Transverse colon (tissue), 4 donors: Measurements from ENCODE around the gene SLC37A3. TPM values are rescaled to one million over a fixed set of nuclear protein-coding genes. Genes with fewer than 3 reads are reported as not detected.

Source experiments
- DNase-seq: peaks from one replicate; pipeline ENCODE4 v3.0.0-alpha.2; 2019
- H3K27ac ChIP-seq, 4 donors: fragments of 200-600 bp; sonication (generic); 2 replicates each; pipeline ENCODE4 v1.5.1; 2016 to 2018; ENCODE audit warnings: inconsistent platforms in 4 of 4
- H3K27me3 ChIP-seq: fragments of 200-600 bp; sonication (generic); 2 replicates; pipeline ENCODE4 v1.5.1; 2017; ENCODE audit warnings: inconsistent platforms
- H3K36me3 ChIP-seq, 4 donors: fragments of 200-600 bp; sonication (generic); 2 replicates each; pipeline ENCODE4 v1.5.1; 2017 to 2019; ENCODE audit warnings: inconsistent platforms in 4 of 4
- H3K4me1 ChIP-seq, 4 donors: fragments of 200-600 bp; sonication (generic); 2 replicates each; pipeline ENCODE4 v1.5.1; 2017 to 2020; ENCODE audit warnings: inconsistent platforms in 4 of 4
- H3K4me3 ChIP-seq, 4 donors: fragments of 200-600 bp; sonication (generic); 1 replicate in 1 of 4; 2 replicates in 3 of 4; pipeline versions ENCODE4 v1.5.1 to v1.6.1; 2017 to 2019; ENCODE audit warnings: inconsistent platforms in 4 of 4
- H3K9me3 ChIP-seq, 2 donors: fragments of 200-600 bp; sonication (generic); 2 replicates each; pipeline ENCODE4 v1.5.1; 2017 to 2019; ENCODE audit warnings: inconsistent platforms in 2 of 2
- CTCF ChIP-seq, 5 experiments: fragments of 200-600 bp in 3 of 5; fragments of 450-650 bp in 2 of 5; sonication (generic) in 3 of 5; IDR thresholded peaks; 1 replicate in 2 of 5; 2 replicates in 3 of 5; pipeline ENCODE4 v1.5.1; 2016 to 2017; ENCODE audit warnings: antibody characterized with exemption in 5 of 5, inconsistent platforms in 3 of 5, mild to moderate bottlenecking in 2 of 5, moderate library complexity in 1 of 5
- EP300 ChIP-seq: sonication (generic); formaldehyde crosslinking; IDR thresholded peaks from one replicate; pipeline ENCODE4 v1.6.1; 2017; ENCODE audit warnings: antibody characterized with exemption, low read depth
- POLR2A ChIP-seq: fragments of 450-650 bp; IDR thresholded peaks from one replicate; pipeline ENCODE4 v1.6.1; 2016; ENCODE audit warnings: antibody characterized with exemption, mild to moderate bottlenecking, moderate library complexity
- POLR2AphosphoS5 ChIP-seq, 3 donors: sonication (generic); formaldehyde crosslinking; IDR thresholded peaks; one replicate each; pipeline ENCODE4 v1.6.1; 2016; ENCODE audit warnings: antibody characterized with exemption in 3 of 3
- WGBS, 2 donors: methylation state at CpG; one replicate each; pipeline ENCODE4 v1.1.5; 2018; ENCODE audit warnings: low coverage in 1 of 2; 5-methylcytosine and 5-hydroxymethylcytosine counted together
- in situ Hi-C, 4 donors: fragments of 200-750 bp; cut with MboI; loops; one replicate each; pipeline versions ENCODE4 v1.15.0 to v1.15.1; 2017; ENCODE audit warnings: low sequenced_read_pairs in 3 of 4, low pct_ligation_motif_present in 1 of 4, low pct_unique_long_range_greater_than_20kb in 1 of 4
- intact Hi-C: fragments of 100-400 bp; cut with DNase I; formaldehyde crosslinking; loops from one replicate; pipeline ENCODE4 v1.15.1; 2023; ENCODE audit warnings: low total_unique reads
- total RNA-seq, 4 donors: library from RNA; depleted of rRNA; stranded (reverse); fragments of >200 nt; gene quantifications; one replicate each; pipeline ENCODE4 v1.1.0, GENCODE V29; 2016

Gene SLC37A3
- total RNA-seq, 4 donors from 2014 or later: 34.8 to 132 (median 76.0) TPM

GRCh38 chr7:140390466-140391190, 7.7 kb downstream of the SLC37A3 start:
- no peak for DNase-seq
- intact Hi-C loops (no loop called here), in situ Hi-C loops (no loop called here)
- Histone ChIP-seq H3K4me1 (peaks cover 0 to 11% (median 0%) of the 10 kb centered on the region in 4 donors), H3K36me3 (no peaks in the 10 kb centered on the region), H3K9me3 (no peaks in the 10 kb centered on the region), H3K27ac (no peak overlapping the region), H3K4me3 (no peak overlapping the region), H3K27me3 (no peaks in the 10 kb centered on the region)
- TF ChIP-seq POLR2AphosphoS5 (IDR thresholded peaks at IDR 0.05): no peak
- no peak for TF ChIP-seq EP300
- TF ChIP-seq POLR2A: no peak
- no peak for TF ChIP-seq CTCF (IDR thresholded peaks at IDR 0.05)
- WGBS, 2 donors: 83 to 88% methylated on average over 5 to 8 of the region's 8 CpGs

GRCh38 chr7:140390034-140390433, 8.3 kb downstream of the SLC37A3 start:
- no peak overlapping the region for H3K4me3 ChIP-seq
- in situ Hi-C loops: no loop called here
- no peak for TF ChIP-seq EP300
- TF ChIP-seq POLR2A: no peak
- no peak for TF ChIP-seq POLR2AphosphoS5 (IDR thresholded peaks at IDR 0.05)
- no peak for TF ChIP-seq CTCF (IDR thresholded peaks at IDR 0.05)
- DNase-seq: no peak
- H3K27ac ChIP-seq: no peak overlapping the region
- 69 to 78% methylated on average over 2 to 4 of the region's 4 CpGs for WGBS, 2 donors
- no peaks in the 10 kb centered on the region for H3K9me3 ChIP-seq
- peaks cover 0 to 17% (median 2%) of the 10 kb centered on the region in 4 donors for H3K4me1 ChIP-seq
- H3K36me3 ChIP-seq: no peaks in the 10 kb centered on the region
- intact Hi-C loops: no loop called here
- no peaks in the 10 kb centered on the region for H3K27me3 ChIP-seq

GRCh38 chr7:140389445-140389844, 8.9 kb downstream of the SLC37A3 start:
- DNase-seq: no peak
- Histone ChIP-seq H3K9me3 (no peaks in the 10 kb centered on the region), H3K4me1 (peaks cover 0 to 21% (median 4%) of the 10 kb centered on the region in 4 donors), H3K27me3 (no peaks in the 10 kb centered on the region), H3K36me3 (no peaks in the 10 kb centered on the region), H3K27ac (no peak overlapping the region), H3K4me3 (no peak overlapping the region)
- TF ChIP-seq EP300 (no peak), POLR2AphosphoS5 (IDR thresholded peaks at IDR 0.05) (no peak), POLR2A (no peak), CTCF (IDR thresholded peaks at IDR 0.05) (no peak)
- WGBS, 2 donors: 76 to 89% methylated on average over 10 of the region's 10 CpGs
- in situ Hi-C loops: no loop called here
- intact Hi-C loops: no loop called here

GRCh38 chr7:140384894-140385545, 13.3 kb downstream of the SLC37A3 start:
- Histone ChIP-seq H3K27ac (no peak overlapping the region), H3K4me1 (peaks cover 0 to 14% (median 4%) of the 10 kb centered on the region in 4 donors), H3K27me3 (no peaks in the 10 kb centered on the region), H3K9me3 (no peaks in the 10 kb centered on the region), H3K4me3 (no peak overlapping the region), H3K36me3 (peaks cover 0 to 11% (median 4%) of the 10 kb centered on the region in 4 donors)
- no peak for DNase-seq
- 74 to 86% methylated on average over 1 of the region's 1 CpG for whole genome bisulfite sequencing, 2 donors
- TF ChIP-seq POLR2AphosphoS5 (IDR thresholded peaks at IDR 0.05): no peak
- no peak for TF ChIP-seq EP300
- TF ChIP-seq POLR2A: no peak
- no peak for TF ChIP-seq CTCF (IDR thresholded peaks at IDR 0.05)
- intact Hi-C loops: no loop called here
- in situ Hi-C loops: no loop called here
